Stomach (tissue), 4 donors: ENCODE results near the gene MRGPRX1.
"Not testable (repeated sequence)": the region's sequence is repeated elsewhere in the genome, so short reads cannot be mapped to it uniquely, and the experiment has no call there.

Experiments used
- POLR2A ChIP-seq, 4 donors: fragments of 450-650 bp; IDR thresholded peaks; one replicate each; pipeline ENCODE4 v1.6.1; 2016; ENCODE audit warnings: antibody characterized with exemption in 4 of 4, control low read depth in 2 of 4, mild to moderate bottlenecking in 1 of 4, moderate library complexity in 1 of 4
- TF ChIP-seq, protein P1 (sequence below), 7 experiments: fragments of 450-650 bp in 4 of 7; fragments of 200-600 bp in 3 of 7; sonication (generic) in 3 of 7; IDR thresholded peaks; one replicate each; pipeline ENCODE4 v1.5.1; 2016 to 2019; ENCODE audit warnings: antibody characterized with exemption in 7 of 7, control low read depth in 2 of 7, mild to moderate bottlenecking in 1 of 7

DNA sequence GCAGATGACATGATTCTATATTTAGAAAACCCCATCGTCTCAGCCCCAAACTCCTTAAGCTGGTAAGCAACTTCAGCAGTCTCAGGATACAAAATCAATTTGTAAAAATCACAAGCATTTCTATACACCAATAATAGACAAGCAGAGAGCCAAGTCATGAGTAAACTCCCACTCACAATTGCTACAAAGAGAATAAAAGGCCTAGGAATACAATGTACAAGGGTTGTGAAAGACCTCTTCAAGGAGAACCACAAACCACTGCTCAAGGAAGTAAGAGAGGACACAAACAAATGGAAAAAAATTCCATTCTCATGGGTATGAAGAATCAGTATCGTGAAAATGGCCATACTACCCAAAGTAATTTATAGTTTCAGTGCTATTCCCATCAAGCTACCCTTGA lies 13.8 kb downstream of the MRGPRX1 start:
- TF ChIP-seq, protein P1, sequence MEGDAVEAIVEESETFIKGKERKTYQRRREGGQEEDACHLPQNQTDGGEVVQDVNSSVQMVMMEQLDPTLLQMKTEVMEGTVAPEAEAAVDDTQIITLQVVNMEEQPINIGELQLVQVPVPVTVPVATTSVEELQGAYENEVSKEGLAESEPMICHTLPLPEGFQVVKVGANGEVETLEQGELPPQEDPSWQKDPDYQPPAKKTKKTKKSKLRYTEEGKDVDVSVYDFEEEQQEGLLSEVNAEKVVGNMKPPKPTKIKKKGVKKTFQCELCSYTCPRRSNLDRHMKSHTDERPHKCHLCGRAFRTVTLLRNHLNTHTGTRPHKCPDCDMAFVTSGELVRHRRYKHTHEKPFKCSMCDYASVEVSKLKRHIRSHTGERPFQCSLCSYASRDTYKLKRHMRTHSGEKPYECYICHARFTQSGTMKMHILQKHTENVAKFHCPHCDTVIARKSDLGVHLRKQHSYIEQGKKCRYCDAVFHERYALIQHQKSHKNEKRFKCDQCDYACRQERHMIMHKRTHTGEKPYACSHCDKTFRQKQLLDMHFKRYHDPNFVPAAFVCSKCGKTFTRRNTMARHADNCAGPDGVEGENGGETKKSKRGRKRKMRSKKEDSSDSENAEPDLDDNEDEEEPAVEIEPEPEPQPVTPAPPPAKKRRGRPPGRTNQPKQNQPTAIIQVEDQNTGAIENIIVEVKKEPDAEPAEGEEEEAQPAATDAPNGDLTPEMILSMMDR (IDR thresholded peaks at IDR 0.05) = not testable (repeated sequence)
- not testable (repeated sequence) for TF ChIP-seq POLR2A (IDR thresholded peaks at IDR 0.05)
